G401.6 (cell line): ENCODE results near the gene R3HDML.

ENCODE experiments used
- FAIRE-seq: peaks from 2 replicates; lab custom pipeline; 2012; peaks lifted over from hg19 to GRCh38; lab: Jason Lieb, UNC

R3HDML gene

DNA sequence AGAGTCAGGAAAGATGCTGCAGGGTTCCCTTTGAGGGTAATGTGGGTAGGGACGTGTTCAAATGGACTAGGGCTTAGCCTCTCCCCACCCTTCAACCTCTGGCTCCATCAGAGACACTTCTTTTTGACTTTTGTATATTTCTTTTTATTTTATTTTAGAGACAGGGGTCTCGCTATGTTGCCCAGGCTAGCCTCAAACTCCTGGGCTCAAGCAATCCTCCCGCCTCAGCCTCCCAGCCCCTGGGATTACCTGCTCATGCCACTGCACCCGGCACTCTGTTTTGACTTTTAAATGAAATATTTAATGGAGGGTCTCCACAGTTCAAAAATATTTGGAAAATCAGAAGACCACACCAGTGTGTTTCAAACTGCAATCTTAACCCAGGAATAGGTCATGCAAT, 27.2 kb downstream of the R3HDML start:
- FAIRE-seq = no peak

DNA sequence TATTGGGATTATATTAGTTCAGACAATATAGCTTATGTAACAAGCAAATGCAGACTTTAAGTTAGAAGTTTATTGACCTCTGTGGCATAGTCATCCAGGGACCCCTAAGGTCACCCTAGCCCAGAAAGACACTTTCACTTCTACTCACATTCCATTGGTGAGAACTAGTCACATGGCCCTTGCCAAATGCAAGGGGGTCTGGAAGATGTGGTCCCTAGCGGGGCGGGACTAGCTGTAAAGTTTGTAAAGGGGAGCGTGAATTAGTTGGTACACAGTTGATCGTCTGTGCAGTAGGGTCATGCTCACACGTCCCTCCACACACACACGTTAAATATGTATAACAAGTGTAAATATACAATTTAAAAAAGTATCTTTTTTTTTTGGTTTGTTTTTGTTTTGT, 27.9 kb downstream of the R3HDML start:
- no peak for FAIRE-seq

DNA sequence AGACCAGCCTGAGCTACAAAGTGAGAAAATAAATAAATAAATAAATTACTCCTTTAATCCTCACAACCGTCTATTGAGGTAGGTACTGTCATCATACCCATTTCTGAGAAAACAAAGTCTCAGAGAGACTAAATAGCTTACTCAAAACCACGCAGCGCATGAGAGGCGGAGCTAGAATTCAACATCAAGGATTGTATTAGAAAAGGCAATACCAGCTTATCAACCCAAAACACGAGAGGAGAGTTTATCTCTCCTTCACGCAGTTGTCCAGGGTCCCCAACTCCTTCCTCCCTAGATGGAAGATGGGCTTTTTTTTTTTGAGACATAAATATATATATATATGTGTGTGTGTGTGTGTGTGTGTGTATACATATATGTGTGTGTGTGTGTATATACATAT, 30.9 kb downstream of the R3HDML start:
- FAIRE-seq = no peak

DNA sequence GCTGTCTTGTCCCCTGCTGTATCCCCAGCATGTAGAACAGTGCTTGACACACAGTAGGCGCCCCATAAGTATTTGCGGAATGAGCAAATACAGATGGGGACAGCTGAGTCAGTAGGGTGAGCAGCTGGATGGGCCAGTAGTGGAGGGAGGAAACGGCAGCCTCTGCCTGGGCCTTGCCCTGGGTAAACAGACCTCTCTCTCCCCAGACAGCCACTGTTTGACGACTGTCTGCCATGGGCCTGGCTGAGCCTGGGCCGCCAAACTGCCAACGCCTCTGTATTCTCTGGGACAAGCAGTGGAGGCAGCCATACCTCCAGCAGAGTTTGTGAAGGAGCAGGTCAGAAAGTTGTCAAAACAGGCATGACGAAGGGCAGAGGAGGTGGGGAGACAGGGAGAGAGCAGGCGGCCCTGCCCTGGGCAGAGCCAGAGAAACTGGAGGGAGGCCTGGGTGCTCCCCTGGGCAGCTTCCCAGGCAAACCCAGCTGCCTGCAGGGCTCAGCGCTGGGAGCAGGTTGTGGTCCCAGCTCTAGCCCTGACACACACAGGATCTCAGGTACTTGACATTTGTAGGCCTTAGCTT, 33.9 kb downstream of the R3HDML start:
- FAIRE-seq = no peak

DNA sequence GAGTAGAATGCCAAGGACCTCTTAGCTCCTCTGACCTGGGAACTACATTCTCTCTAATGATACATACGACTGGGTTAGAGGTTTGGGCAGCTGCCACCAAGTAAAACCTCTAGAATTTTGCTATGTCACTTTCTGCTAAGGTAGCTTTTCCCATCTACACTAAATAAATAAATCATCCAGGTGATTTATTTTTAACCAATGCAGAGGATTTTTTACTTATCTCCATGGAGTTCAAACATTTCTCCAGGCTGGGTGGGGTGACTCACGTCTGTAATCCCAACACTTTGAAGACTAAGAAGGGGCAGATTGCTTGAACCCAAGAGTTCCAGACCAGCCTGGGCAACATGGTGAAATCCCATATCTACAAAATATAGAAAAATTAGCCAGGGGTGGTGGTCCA, 45.8 kb downstream of the R3HDML start:
- no peak for FAIRE-seq

DNA sequence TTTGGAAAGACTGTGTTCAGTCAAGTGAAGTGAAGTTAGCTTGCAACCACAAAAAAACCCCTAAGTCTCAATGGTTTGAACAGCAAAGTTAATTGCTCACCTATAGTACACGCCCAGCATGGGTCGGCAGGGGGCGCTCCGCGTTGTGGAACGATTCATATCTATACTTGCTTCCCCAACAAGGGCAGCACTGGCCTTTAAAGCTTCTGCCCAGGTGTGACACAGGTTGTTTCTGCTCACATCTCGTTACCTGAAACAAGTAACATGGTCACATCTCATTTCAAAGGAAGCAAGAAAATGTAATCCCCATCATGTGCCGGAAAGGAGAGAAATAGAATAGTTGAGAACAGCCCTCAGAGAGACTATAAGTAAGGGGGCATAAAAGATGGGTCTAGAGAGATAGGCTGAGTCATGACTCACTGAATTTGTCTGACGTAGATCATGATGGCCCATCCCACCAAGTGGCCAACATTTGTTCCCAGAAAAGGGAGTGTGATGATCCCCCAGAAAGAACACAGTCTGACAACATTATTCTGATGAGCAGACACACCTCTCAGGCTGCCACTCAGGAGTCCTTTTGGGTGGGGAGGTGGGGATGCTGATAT, 47.7 kb downstream of the R3HDML start:
- peak; percentile 76 for FAIRE-seq

DNA sequence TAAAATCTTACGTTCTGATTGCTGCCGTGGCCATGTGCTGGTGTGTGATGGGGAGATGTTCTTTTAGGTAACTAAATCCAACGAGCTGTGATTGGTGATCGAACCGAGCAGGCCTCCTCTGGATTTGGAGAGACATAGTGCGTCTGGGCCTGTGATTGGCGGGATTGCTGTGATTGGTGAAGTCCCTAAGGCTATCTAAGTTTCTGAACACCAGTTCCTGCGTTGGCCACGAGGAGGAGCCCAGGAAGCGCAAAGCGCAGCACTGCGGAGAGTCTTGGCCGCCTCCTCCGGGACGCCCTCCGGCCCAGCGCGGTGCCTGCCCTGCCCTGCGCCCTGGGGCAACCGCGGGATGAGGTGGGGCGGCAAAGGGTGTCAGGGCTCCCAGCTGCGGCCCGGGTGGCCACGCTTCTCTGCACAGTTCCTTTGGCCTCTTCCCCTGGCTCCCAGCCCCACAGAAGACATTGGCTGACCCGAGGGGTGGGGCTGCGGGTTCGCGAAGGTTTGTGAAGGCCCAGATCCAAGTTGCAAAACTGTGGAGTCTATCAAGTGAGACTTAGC, 51.7 kb downstream of the R3HDML start:
- FAIRE-seq = no peak

DNA sequence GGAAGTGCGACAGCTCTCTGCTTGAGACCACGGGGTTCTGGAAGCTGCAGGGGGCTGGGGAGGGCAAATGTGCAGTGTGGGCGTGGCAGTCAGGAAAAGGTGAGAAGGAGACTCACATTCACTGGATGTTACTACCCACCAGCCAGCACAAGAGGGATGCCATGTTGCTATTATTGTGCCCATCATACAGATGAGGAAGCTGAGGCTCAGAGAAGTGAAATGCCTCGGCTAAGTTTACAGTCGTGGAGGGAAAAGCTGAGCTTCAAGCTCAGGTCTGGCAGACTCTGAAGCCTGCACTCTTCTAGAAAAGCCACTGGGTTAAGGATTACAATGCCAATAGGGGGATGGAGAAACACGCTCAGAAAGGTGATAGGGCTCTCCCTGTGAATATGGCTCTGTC, 53.0 kb downstream of the R3HDML start:
- no peak for FAIRE-seq

DNA sequence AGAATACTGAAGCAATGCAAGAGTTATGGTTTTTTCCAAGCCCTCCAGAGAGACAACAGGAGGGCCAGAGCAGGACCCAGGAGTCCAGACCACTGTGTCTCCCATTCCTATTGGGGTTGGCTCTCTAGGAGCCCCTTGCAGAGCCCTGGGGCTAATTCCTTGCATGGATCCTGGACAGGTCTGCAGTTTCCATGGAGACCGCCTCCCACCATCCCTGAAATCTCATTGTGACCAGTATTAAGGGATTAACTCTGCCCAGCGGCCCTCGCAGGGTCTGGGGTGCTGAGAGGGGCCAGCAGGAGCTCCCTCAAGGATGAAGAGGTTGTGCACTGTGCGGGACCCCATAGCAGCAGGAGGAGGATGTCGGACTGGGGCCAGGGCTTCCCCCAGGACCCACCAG, 53.4 kb downstream of the R3HDML start:
- no peak for FAIRE-seq

DNA sequence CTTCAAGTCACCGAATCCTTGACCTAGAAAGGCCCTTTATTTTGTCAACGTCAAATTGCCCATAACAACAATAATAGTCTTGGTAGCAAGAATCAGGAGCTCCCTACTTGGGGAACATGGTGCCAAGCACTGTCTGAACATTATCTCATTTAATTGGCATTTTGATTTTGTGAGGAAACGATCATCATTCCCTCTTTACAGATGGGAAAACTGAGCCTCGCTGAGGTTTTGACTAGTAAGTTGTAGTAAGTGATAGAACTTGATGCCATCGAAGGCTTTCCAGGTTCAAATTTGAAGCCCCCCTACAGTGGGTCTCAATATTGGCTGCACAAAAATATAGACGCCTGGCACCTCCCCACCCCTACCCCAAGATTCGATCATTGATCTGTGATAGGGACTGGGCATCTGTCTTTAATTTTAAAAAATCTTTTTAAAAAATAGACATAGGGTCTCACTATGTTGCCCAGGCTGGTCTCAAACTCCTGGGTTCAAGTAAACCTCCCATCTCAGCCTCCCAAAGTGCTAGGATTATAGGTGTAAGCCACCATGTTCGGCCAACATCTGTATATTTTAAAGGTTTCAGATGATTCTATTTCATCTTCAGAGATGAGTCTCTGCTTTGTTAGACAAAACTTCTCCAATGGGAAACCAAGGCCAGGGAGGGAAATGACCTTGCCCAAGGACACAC, 55.4 kb downstream of the R3HDML start:
- FAIRE-seq = no peak

DNA sequence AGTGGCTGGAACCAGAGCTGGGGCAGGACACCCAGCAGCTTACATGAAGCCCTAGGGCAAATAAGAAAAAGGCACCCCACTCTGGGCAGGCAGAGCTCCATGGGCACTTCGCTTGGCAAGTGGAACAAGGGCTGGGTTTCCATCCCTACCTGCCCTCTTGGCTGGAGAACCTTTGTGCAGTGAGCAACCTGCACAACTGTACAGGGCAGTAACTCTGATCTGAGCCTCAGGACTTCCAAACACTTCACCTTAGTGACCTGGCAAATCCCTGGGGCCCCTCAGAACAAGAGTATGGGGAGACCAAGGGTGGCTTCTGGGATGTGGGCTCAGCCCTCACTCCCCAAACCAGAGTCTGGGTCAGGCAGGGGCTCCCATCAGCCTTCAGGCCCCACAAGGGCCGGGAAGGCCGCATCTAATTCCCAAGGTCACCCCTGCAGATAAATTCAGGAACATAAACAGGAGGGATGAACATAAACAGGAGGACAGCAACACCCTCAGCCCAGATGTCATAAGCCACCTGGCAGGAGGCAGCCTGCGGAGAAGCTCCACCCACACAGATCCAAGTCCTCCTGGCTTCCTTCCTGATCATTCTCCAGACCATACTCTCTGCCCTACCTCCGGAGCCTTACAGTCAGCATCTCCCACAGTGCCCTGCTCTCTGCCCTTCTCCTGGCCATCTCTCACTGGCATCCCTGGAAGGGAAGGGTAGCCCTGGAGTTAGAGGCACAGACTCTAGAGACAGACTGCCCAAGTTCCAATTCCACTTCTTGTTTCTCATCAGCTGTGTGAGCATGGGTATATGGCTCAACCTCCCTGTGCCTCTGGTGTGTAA, 56.1 kb downstream of the R3HDML start:
- no peak for FAIRE-seq

DNA sequence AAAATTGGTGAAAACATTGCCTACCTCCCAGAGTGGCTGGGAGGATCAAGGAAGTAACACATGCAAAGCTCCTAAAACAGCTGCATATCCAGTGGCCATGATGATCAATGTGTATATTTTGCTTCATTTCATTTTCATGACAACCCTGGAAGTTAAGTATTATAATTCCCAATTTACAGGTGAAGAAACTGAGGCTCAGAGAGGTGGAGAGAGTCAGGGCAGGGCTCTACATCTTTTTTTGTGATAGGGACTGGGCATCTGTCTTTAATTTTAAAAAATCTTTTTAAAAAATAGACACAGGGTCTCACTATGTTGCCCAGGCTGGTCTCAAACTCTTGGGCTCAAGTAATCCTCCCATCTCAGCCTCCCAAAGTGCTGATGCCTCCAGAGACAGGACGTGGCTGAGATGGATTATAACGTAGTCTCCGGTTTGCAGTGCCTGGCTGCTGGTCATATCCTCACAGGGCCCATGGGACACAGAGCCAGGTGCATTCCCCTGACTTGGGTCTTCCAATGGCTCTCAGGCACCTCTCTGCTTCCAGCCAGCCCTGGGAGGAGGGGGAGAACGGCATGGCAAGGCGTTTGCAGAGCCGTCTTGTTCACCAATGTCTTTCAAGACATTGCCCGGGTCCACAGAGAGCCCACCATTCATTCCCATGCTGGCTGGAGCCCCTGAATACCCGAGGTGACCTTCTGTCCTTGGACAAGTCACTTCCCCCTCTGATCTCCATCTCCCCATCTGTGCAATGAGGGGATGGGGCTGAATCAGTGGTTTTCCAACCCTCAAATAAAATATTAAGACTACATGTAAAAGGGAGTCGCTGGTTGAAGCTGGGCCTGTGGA, 57.0 kb downstream of the R3HDML start:
- no peak for FAIRE-seq

DNA sequence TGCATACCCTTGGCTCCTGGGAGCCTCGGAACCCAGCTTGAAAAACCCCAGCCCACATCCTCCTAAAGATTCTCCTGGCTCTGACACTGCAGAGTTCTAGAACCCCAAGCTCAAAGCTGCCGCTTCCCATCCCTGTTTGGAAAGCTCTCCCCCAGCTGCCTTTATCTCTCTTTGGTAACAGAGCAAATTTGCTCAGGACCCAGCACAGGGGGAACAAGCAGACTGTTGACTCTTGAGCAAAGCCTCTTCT, 57.5 kb downstream of the R3HDML start:
- FAIRE-seq = no peak

DNA sequence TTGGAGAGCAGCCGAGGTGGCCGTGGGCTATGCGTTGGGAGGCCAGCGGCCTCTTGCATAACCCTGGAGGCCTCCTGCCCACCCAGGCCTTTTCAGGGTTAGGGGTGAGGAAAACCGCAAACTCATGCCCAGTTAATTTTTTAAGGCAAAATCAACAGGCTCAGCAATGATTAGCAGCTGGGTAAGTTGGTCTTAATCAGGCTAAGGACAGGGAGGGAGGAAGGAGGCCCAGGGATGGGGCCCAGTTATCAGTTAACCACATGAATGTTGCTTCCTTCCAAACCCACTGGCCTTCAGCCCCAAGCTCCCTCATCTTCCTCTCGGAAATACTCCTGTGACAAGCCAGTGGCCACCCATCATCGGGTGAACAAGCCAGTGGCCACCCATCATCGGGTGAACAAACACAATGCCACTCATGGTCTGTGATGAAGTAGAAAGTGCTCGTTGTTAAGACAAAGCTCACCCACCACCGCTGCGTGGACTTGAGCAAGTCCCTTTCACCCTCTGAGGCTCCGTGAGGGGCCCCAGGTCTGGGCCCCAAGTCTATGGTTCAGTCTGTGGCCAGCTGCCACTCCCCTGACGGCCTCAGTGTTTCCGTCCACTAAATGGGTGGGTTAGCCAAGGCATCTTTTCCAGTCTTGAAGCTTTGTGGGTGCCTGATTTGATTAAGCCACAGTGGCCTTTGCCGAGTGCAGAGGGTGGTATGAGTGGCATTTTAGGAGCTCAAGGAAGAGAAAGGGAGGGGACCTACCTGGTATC, 58.0 kb downstream of the R3HDML start:
- FAIRE-seq = no peak

DNA sequence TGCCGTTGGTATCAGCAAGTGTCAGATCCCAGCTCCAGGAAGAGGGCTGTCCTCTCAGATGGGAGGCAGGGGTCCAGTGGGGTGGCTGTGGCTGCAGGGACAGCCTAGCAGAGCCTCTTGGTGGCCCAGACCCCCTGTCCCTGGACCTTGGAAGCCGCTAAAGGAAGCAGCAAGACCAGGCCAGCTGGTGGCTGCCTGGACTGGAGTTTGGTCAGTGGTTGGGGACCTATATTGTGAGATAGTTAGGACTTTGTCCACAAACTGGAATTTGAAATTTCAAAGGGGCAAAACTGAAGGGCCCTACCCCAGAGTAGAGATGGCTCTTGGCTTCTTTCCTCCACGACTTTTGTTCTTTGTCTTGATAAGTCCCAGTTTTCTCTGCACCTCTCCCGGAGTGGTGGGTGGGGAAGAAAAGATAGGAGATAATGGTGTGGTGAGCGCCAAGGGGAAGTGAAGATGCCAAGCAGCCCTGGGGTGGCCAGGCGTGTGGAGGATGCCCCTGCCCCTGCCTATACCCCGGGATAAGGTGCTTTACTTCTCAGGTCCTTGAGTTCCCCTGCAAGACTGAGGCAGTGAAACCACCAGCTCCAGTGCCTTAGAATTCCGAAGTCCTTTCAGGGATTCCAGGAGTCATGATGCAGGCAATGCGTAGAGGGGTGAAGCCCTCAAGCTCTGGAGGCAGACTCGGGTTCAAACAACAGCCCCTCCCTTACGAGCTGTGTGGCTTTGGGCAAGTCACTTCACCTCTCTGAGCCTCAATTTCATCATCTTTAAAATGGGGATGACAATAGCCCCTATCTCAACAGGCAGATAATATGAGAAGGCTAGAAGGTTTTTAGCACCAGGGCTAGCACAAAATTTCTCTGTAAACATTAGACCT, 58.9 kb downstream of the R3HDML start:
- FAIRE-seq = no peak

DNA sequence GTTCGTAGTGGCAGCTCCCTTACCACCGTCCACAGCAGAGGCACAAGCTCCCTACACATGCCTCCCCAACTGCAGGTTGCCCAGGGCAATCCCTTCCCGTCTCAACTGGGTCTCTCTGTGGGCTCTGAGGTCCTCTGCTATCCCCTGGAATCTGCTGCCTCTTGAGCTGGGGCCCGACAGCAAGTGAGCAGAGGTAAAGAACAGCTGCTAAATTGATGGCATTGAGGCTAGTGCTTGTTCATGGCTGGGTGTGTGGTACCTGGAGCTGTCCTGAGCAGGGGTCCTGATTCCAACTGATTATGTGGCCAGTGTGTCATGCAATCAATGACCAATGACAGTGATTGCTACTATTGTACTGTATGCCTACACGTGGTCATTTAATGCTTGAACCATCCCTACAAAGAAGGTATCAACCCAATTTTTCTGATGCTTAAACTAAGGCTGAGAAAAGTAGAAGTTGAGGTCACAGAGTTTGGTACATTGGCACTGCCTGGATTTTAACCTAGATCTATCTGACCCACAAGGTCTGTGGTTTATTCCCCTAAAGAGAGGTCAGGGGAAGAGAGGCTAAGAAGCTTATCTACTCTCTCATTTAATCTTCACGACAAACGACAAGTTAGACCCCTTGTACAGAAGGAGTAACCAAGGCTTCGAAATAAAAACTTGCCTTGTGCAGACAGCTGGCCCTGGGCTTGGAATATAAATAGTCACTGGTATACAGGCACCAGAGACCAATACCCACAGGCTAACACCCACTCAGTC, 59.7 kb downstream of the R3HDML start:
- FAIRE-seq = no peak

DNA sequence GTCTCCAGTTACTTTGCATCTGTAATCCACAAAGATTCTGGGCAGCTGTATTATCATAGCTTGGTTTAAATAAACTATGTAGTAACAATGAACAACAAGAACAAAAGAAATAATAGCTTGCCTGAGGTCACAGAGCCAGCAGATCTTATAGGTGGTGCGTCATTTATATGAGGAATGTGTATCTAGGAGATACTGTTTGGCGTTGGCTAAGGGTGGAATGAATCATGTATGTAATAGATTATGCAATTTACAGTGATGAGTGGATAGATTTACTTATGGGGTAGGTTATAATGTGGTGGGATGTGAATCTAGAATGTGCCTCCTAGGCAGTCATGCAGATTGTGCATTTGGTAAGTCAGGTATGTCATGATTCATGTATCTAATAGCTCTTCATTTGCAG, 61.5 kb downstream of the R3HDML start:
- no peak for FAIRE-seq

DNA sequence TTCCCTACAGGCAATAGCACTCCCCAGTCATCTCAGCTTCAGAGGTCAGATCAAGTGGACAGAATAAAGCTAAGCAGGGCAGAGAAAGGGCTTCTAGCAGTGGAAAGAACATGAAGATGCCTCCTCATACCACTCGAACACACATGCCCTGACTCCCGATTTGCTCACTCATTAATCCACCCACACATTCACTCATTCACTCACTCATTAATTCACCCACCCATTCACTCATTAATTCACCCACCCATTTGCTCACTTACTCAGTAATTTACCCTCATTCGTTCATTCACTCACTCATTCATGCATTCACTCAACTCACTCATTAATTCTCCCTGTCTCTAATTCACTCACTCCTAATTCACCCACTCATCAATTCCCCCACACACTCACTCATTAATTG, 62.6 kb downstream of the R3HDML start:
- FAIRE-seq = no peak

DNA sequence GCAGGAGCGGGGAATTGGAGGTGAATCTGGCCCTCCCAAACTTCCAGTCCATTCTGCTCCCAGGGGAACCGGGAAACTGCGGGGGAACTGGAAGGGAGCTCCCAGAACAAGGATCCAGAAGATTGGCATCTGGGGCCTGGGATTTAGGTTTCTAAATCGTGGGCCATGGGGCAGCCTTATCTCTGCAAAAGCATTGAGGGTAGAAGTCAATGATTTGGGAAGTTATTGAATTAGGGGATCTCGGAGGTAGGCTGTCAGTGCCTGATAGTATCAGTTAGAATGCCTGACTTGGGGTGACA, 63.8 kb downstream of the R3HDML start:
- FAIRE-seq = no peak
